MG63 (cell line): ENCODE results near the gene AJUBA. TPM values are rescaled to one million over a fixed set of nuclear protein-coding genes. Genes with fewer than 3 reads are reported as not detected.

ENCODE experiments used
- DNase-seq: peaks from one replicate; pipeline ENCODE4 v3.0.0-alpha.2; 2020
- H3K27me3 ChIP-seq: fragments of 250-450 bp; sonication (Bioruptor Pico); 2 replicates; pipeline ENCODE4 v1.5.1; 2020; ENCODE audit warnings: mild to moderate bottlenecking, moderate library complexity
- H3K36me3 ChIP-seq: fragments of 250-450 bp; sonication (Bioruptor Pico); 2 replicates; pipeline ENCODE4 v1.5.1; 2020; ENCODE audit warnings: mild to moderate bottlenecking, moderate library complexity
- H3K4me3 ChIP-seq: fragments of 250-450 bp; sonication (Bioruptor Pico); 2 replicates; pipeline ENCODE4 v1.5.1; 2020; ENCODE audit warnings: mild to moderate bottlenecking, moderate library complexity
- H3K9me3 ChIP-seq: fragments of 250-450 bp; sonication (Bioruptor Pico); 2 replicates; pipeline ENCODE4 v1.5.1; 2020; ENCODE audit warnings: mild to moderate bottlenecking, moderate library complexity
- total RNA-seq: library from RNA; depleted of rRNA; stranded (reverse); fragments of >200 nt; shearing (Covaris generic); gene quantifications from 2 replicates; pipeline ENCODE4 v1.2.3, GENCODE V29; 2014; ENCODE audit warnings: low replicate concordance; rRNA removed

AJUBA gene
- total RNA-seq, 1 experiment from 2014 or later: 60.8 TPM

DNA sequence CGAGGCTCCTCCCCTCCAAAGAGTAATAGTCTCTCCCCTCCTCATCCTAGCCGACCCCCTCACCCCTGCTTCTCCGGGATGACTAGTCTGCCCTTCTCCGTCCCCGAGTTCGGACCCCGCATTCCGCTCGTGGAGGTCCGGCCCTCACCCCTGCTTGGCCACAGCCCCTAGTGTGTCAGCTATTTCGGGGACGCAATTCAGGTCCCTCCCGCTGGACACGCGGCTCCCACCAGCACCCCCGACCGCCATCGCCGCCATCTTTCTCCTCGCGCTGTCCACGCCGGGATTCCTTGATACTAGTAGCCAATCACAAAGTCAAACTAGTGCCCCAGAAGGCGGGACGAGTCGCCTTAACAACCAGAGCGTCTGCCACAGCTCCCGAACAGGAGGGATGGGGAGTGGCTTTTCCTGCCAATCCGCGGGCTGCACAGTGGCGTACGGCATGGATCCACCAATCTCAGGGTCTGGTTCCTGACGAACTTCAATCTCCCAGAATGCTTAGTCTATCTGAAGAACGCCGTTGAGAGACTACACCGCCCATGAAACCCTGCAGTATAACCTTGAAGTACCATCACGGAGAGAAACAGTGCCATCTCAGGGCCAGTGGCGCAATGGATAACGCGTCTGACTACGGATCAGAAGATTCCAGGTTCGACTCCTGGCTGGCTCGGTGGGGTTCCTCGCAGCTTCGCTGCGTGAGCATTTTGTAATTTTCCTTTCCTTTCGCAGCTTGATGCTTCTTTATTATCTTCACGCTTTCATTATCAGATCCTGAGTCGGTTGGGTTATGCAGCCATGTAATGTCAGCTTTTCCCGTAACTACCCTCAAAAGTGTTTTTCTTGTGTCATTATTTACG, 53.0 kb downstream of the AJUBA start, which contains the start of gene PRMT5:
Gene PRMT5 (minus strand): TSS at position 273 of the 857 bp plus-strand sequence. CDS start 15 bp downstream, at position 258.
- no peaks in the 10 kb centered on the region for H3K9me3 ChIP-seq
- peak; percentile 98 for DNase-seq
- H3K36me3 ChIP-seq: peaks cover 12% of the 10 kb centered on the region
- H3K4me3 ChIP-seq: peak within 1 kb of the TSS; percentile 89
- H3K27me3 ChIP-seq: no peaks in the 10 kb centered on the region

DNA sequence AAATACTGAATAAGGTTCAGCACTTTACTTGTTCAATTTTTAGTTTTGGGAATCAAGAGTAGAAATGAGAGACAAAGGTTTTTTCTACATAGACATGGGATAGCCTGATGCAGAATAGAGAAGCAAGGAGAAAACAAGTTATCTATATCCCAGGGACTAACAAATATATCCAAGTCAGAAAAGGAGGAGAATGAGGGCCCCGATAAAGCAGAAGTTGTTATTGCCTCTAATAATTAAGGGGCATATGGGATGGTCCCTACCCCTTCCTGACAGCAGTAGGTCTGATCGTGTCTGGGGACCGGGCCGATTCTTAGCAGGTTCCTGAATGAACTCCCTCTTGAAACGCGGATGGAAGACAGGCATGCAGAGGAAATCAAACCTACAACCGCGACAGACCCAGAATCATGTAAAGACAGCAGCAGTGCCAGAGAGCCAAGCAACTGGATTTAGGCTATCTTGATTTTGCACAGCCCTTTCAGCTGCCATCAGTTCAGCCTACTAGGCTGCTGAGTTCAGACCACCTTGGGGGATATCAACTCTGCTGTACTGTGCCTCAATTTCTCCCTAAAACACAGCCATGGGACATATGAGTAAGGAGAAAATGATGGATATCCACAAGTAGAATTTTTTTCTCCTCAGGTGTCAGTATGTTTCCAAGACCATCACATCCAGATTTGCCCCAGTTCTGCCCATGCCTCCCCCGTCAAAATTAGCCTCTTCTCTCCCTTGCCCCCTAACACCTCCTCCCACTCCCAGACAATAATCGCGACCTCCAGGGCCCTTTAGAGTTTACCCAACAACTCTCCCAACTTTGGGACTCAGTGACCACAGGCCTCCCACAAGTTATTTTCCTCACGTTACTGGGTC, 53.9 kb downstream of the AJUBA start:
- Histone ChIP-seq H3K27me3 (no peaks in the 10 kb centered on the region), H3K4me3 (peak overlapping the region; percentile 89), H3K9me3 (no peaks in the 10 kb centered on the region), H3K36me3 (peaks cover 12% of the 10 kb centered on the region)
- DNase-seq: no peak

- no peaks in the 10 kb centered on the region for H3K27me3 ChIP-seq
- H3K9me3 ChIP-seq: no peaks in the 10 kb centered on the region
- no peak overlapping the region for H3K4me3 ChIP-seq
- peaks cover 22% of the 10 kb centered on the region for H3K36me3 ChIP-seq
- no peak for DNase-seq
Measured at GRCh38 chr14:22926316-22926715, 56.0 kb downstream of the AJUBA start.

DNA sequence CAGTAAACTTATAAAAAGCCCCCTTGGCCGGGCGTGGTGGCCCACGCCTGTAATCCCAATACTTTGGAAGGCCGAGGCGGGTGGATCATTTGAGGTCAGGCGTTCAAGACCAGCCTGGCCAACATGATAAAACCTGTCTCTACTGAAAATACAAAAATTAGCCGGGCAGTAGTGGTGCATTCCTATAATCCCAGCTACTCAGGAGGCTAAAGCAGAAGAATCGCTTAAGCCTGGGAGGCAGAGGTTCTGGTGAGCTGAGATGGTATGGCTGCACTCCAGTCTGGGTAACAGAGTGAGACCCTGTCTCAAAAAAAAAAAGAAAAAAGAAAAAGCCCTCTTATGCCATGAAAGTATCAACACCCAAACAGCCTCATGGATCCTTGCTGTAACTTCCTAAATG, 56.8 kb downstream of the AJUBA start:
- no peak for DNase-seq
- H3K9me3 ChIP-seq: no peaks in the 10 kb centered on the region
- H3K4me3 ChIP-seq: no peak overlapping the region
- H3K36me3 ChIP-seq: peaks cover 28% of the 10 kb centered on the region
- H3K27me3 ChIP-seq: no peaks in the 10 kb centered on the region

GRCh38 chr14:22923746-22924145, 58.6 kb downstream of the AJUBA start:
- no peak for DNase-seq
- peaks cover 32% of the 10 kb centered on the region for H3K36me3 ChIP-seq

DNA sequence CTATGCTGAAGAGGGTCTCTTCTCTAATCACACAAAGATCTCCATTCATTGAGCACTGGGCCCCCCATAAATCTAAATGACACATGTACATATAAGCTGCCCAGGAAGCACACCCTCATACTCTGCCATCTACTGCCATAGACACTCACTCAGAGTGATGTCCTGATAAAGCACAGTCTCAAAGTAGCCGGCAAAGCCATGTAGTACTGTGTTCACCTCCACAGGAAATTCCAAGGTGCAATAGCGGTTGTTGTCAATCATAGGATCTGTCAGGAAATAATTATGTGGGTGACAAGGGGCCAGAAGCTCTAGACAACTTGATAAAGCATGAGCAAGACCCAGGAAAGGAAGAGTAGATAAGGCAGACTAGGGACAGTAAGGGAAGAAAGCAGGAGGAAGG, 60.1 kb downstream of the AJUBA start:
- Histone ChIP-seq H3K36me3 (peaks cover 32% of the 10 kb centered on the region), H3K27me3 (no peaks in the 10 kb centered on the region), H3K9me3 (no peaks in the 10 kb centered on the region), H3K4me3 (no peak overlapping the region)
- DNase-seq: no peak

More at GRCh38 chr14:22923746-22924145, 58.6 kb downstream of the AJUBA start:
- H3K27me3 ChIP-seq: no peaks in the 10 kb centered on the region
- H3K9me3 ChIP-seq: no peaks in the 10 kb centered on the region
- no peak overlapping the region for H3K4me3 ChIP-seq

Other genes starting within 250 kb of the AJUBA start
- 47.3 and 67.5 TPM in 2 replicates for gene OXA1L, start 215.9 kb downstream of the AJUBA start, total RNA-seq
- 4.0 TPM in 1 of 2 replicates, not detected in the other for gene SLC7A7, start 167.1 kb downstream of the AJUBA start, total RNA-seq
- gene MRPL52, start 152.7 kb downstream of the AJUBA start, total RNA-seq: 22.1 and 92.8 TPM in 2 replicates
- 85.2 and 124 TPM in 2 replicates for gene MMP14, start 146.0 kb downstream of the AJUBA start, total RNA-seq
- 6.4 and 21.9 TPM in 2 replicates for gene LRP10, start 110.8 kb downstream of the AJUBA start, total RNA-seq
- gene REM2, start 99.3 kb downstream of the AJUBA start, total RNA-seq: not detected in 2 replicates
- gene RBM23, start 63.4 kb downstream of the AJUBA start, total RNA-seq: 25.4 and 27.8 TPM in 2 replicates
- gene PRMT5, start 53.2 kb downstream of the AJUBA start, total RNA-seq: 99.2 and 100 TPM in 2 replicates
- gene HAUS4, start 25.5 kb downstream of the AJUBA start, total RNA-seq: 41.3 and 76.1 TPM in 2 replicates
- 3.7 and 12.3 TPM in 2 replicates for gene C14orf93, start 27.6 kb upstream of the AJUBA start, total RNA-seq
- 170 and 273 TPM in 2 replicates for gene PSMB5, start 52.3 kb upstream of the AJUBA start, total RNA-seq
- gene PSMB11, start 59.7 kb upstream of the AJUBA start, total RNA-seq: not detected in 2 replicates
- gene CDH24, start 75.0 kb upstream of the AJUBA start, total RNA-seq: 1.4 and 1.9 TPM in 2 replicates
- 39.7 and 52.2 TPM in 2 replicates for gene ACIN1, start 112.6 kb upstream of the AJUBA start, total RNA-seq
- gene C14orf119, start 113.0 kb upstream of the AJUBA start, total RNA-seq: 9.6 and 22.8 TPM in 2 replicates
- gene CIROP, start 122.4 kb upstream of the AJUBA start, total RNA-seq: not detected in 2 replicates
- gene CEBPE, start 136.7 kb upstream of the AJUBA start, total RNA-seq: not detected in 2 replicates
- gene SLC7A8, start 201.1 kb upstream of the AJUBA start, total RNA-seq: 0.13 and 8.4 TPM in 2 replicates